Hindlimb muscle (tissue), 1 donor: Measurements from ENCODE around the gene PCP2. TPM values are rescaled to one million over a fixed set of nuclear protein-coding genes. Genes with fewer than 3 reads are reported as not detected.
A peak's percentile ranks its signal among the peaks of the same experiment; 100 is the strongest.
"Not testable (repeated sequence)": the region's sequence is repeated elsewhere in the genome, so short reads cannot be mapped to it uniquely, and the experiment has no call there.

ENCODE experiments used
- DNase-seq: peaks from one replicate; pipeline ENCODE4 v3.0.0-alpha.2; 2013
- polyA plus RNA-seq: library from polyadenylated mRNA; unstranded; fragments of 120-200 nt; gene quantifications from one replicate; pipeline ENCODE4 v1.2.1, GENCODE V29; 2013; ENCODE audit not compliant: insufficient read length

PCP2 gene
- polyA plus RNA-seq, 1 donor, result not detected

- no peak for DNase-seq
Measured at GRCh38 chr19:7661744-7662538, 28.4 kb upstream of the PCP2 start.

GRCh38 chr19:7658219-7658686 lies 24.7 kb upstream of the PCP2 start:
- no peak for DNase-seq

GRCh38 chr19:7657131-7657751 lies 23.7 kb upstream of the PCP2 start:
- DNase-seq, result no peak

- DNase-seq, result no peak
Measured at GRCh38 chr19:7655581-7655980, 22.1 kb upstream of the PCP2 start.

- no peak for DNase-seq
Measured at GRCh38 chr19:7654401-7654800, 20.9 kb upstream of the PCP2 start.

GRCh38 chr19:7652061-7652641 lies 18.6 kb upstream of the PCP2 start:
- peak; percentile 80 for DNase-seq

- DNase-seq, result no peak
Measured at GRCh38 chr19:7650148-7650547, 16.6 kb upstream of the PCP2 start.

- no peak for DNase-seq
Measured at GRCh38 chr19:7648265-7649014, 14.9 kb upstream of the PCP2 start.

- no peak for DNase-seq
Measured at GRCh38 chr19:7647156-7647555, 13.6 kb upstream of the PCP2 start.

- DNase-seq, result no peak
Measured at GRCh38 chr19:7646426-7646700, 12.8 kb upstream of the PCP2 start.

- DNase-seq, result no peak
Measured at GRCh38 chr19:7645656-7646425, 12.3 kb upstream of the PCP2 start.

GRCh38 chr19:7645163-7645562 lies 11.6 kb upstream of the PCP2 start:
- no peak for DNase-seq

GRCh38 chr19:7644550-7644877 lies 11.0 kb upstream of the PCP2 start:
- DNase-seq, result no peak

GRCh38 chr19:7643629-7644549 lies 10.4 kb upstream of the PCP2 start:
- not testable (repeated sequence) for DNase-seq

GRCh38 chr19:7643031-7643415 lies 9.5 kb upstream of the PCP2 start:
- no peak for DNase-seq

- no peak for DNase-seq
Measured at GRCh38 chr19:7642295-7643030, 8.9 kb upstream of the PCP2 start.

GRCh38 chr19:7641290-7642276 lies 8.1 kb upstream of the PCP2 start:
- no peak for DNase-seq

- DNase-seq, result no peak
Measured at GRCh38 chr19:7640803-7641202, 7.3 kb upstream of the PCP2 start.

- no peak for DNase-seq
Measured at GRCh38 chr19:7639863-7640348, 6.4 kb upstream of the PCP2 start.
